ENCODE data around the gene KLHL26. TPM values are rescaled to one million over a fixed set of nuclear protein-coding genes. Genes with fewer than 3 reads are reported as not detected.

The KLHL26 gene
- polyA plus RNA-seq, 1 donor from 2014 or later = 4.7 TPM

- H3F3A ChIP-seq (ENCODE audit: insufficient read depth, low read length, poor library complexity, severe bottlenecking) = no peaks in the 10 kb centered on the region
- H3K9me2 ChIP-seq (ENCODE audit: insufficient read depth, low read length) = no peaks in the 10 kb centered on the region
- peaks cover 4% of the 10 kb centered on the region for H3K79me2 ChIP-seq (replicated peaks; ENCODE audit: insufficient read depth, low read length)
- H4K20me1 ChIP-seq (ENCODE audit: insufficient read depth) = no peaks in the 10 kb centered on the region
- no peaks in the 10 kb centered on the region for H3K27me3 ChIP-seq (ENCODE audit: insufficient read depth, low read depth, low read length)
- no peaks in the 10 kb centered on the region for H3K36me3 ChIP-seq (ENCODE audit: insufficient read depth, low read length)
- H3K27ac ChIP-seq (ENCODE audit: low read length) = no peak overlapping the region
- H3K9ac ChIP-seq (ENCODE audit: low read length) = no peak overlapping the region
- no peak overlapping the region for H3K4me2 ChIP-seq (ENCODE audit: low read length)
- no peak overlapping the region for H3K4me3 ChIP-seq (ENCODE audit: low read length)
- H2AFZ ChIP-seq (ENCODE audit: low read depth, low read length) = no peak overlapping the region
- no peak for TF ChIP-seq EP300 (conservative IDR thresholded peaks at IDR 0.05; ENCODE audit: poor library complexity, severe bottlenecking)
- no peak for TF ChIP-seq REST (IDR thresholded peaks at IDR 0.05; ENCODE audit: borderline replicate concordance)
- TF ChIP-seq TAF1 (IDR thresholded peaks at IDR 0.05; ENCODE audit: low read depth) = no peak
- no peak for TF ChIP-seq CTCF (IDR thresholded peaks at IDR 0.05; ENCODE audit: poor library complexity, severe bottlenecking)
- TF ChIP-seq MXI1 (conservative IDR thresholded peaks at IDR 0.05; ENCODE audit: poor library complexity, severe bottlenecking) = no peak
- no peak for TF ChIP-seq SMC3 (conservative IDR thresholded peaks at IDR 0.05; ENCODE audit: poor library complexity)
- no peak for TF ChIP-seq RAD21 (conservative IDR thresholded peaks at IDR 0.05)
- no peak for TF ChIP-seq EZH2 (IDR thresholded peaks at IDR 0.05; ENCODE audit: borderline replicate concordance, insufficient read depth, low read length, poor library complexity, severe bottlenecking)
- no peak for TF ChIP-seq POLR2AphosphoS5 (IDR thresholded peaks at IDR 0.05)
- no peaks in the 10 kb centered on the region for H3K9me3 ChIP-seq (ENCODE audit: low read length)
These were observed 21.6 kb downstream of the KLHL26 start for GRCh38 chr19:18658366-18658855.

GRCh38 chr19:18659281-18660050 is 22.6 kb downstream of the KLHL26 start:
- no peaks in the 10 kb centered on the region for H3K9me3 ChIP-seq (ENCODE audit: low read length)
- H2AFZ ChIP-seq (ENCODE audit: low read depth, low read length) = no peak overlapping the region
- H3K79me2 ChIP-seq (replicated peaks; ENCODE audit: insufficient read depth, low read length) = peaks cover 4% of the 10 kb centered on the region
- no peaks in the 10 kb centered on the region for H3K9me2 ChIP-seq (ENCODE audit: insufficient read depth, low read length)
- H3K27ac ChIP-seq (ENCODE audit: low read length) = no peak overlapping the region
- no peak overlapping the region for H3K4me3 ChIP-seq (ENCODE audit: low read length)
- TF ChIP-seq CTCF (IDR thresholded peaks at IDR 0.05; ENCODE audit: poor library complexity, severe bottlenecking) = no peak
- no peak for TF ChIP-seq RAD21 (conservative IDR thresholded peaks at IDR 0.05)
- TF ChIP-seq MXI1 (conservative IDR thresholded peaks at IDR 0.05; ENCODE audit: poor library complexity, severe bottlenecking) = no peak
- TF ChIP-seq POLR2AphosphoS5 (IDR thresholded peaks at IDR 0.05) = no peak
- TF ChIP-seq TAF1 (IDR thresholded peaks at IDR 0.05; ENCODE audit: low read depth) = no peak
- no peak for TF ChIP-seq REST (IDR thresholded peaks at IDR 0.05; ENCODE audit: borderline replicate concordance)
- TF ChIP-seq EP300 (conservative IDR thresholded peaks at IDR 0.05; ENCODE audit: poor library complexity, severe bottlenecking) = no peak
- TF ChIP-seq SMC3 (conservative IDR thresholded peaks at IDR 0.05; ENCODE audit: poor library complexity) = no peak
- no peak for TF ChIP-seq EZH2 (IDR thresholded peaks at IDR 0.05; ENCODE audit: borderline replicate concordance, insufficient read depth, low read length, poor library complexity, severe bottlenecking)
- no peak overlapping the region for H3K4me2 ChIP-seq (ENCODE audit: low read length)
- no peaks in the 10 kb centered on the region for H3F3A ChIP-seq (ENCODE audit: insufficient read depth, low read length, poor library complexity, severe bottlenecking)
- H3K9ac ChIP-seq (ENCODE audit: low read length) = no peak overlapping the region
- H3K27me3 ChIP-seq (ENCODE audit: insufficient read depth, low read depth, low read length) = no peaks in the 10 kb centered on the region
- no peaks in the 10 kb centered on the region for H4K20me1 ChIP-seq (ENCODE audit: insufficient read depth)
- no peaks in the 10 kb centered on the region for H3K36me3 ChIP-seq (ENCODE audit: insufficient read depth, low read length)

Measured in neural cell (in vitro differentiated cells).